HUES48 (cell line): ENCODE results near the gene RBMS3.

ENCODE experiments used
- H3K27ac ChIP-seq: one replicate; pipeline ENCODE4 v1.7.0; 2013; ENCODE audit warnings: low read depth, low read length, inconsistent platforms
- H3K27me3 ChIP-seq: 2 replicates; pipeline ENCODE4 v1.6.1; 2013; ENCODE audit warnings: mild to moderate bottlenecking, low read length; ENCODE audit not compliant: control insufficient read depth, insufficient read depth
- H3K36me3 ChIP-seq: 2 replicates; pipeline ENCODE4 v1.6.1; 2013; ENCODE audit warnings: low read length; ENCODE audit not compliant: control insufficient read depth, insufficient read depth
- H3K4me1 ChIP-seq: 2 replicates; pipeline ENCODE4 v1.6.1; 2013; ENCODE audit warnings: mild to moderate bottlenecking, low read length; ENCODE audit not compliant: control insufficient read depth, insufficient read depth
- H3K4me3 ChIP-seq: 2 replicates; pipeline ENCODE4 v1.5.1; 2013; ENCODE audit warnings: mild to moderate bottlenecking, low read depth, low read length
- H3K9ac ChIP-seq: 2 replicates; pipeline ENCODE4 v1.6.1; 2013; ENCODE audit warnings: mild to moderate bottlenecking, low read depth, low read length, moderate library complexity
- H3K9me3 ChIP-seq: 2 replicates; pipeline ENCODE4 v1.6.1; 2013; ENCODE audit warnings: low read length; ENCODE audit not compliant: control insufficient read depth, insufficient read depth

Gene RBMS3

GRCh38 chr3:29697989-29698388 is 417.1 kb downstream of the RBMS3 start:
- H3K4me3 ChIP-seq = no peak overlapping the region
- H3K9me3 ChIP-seq = peaks cover 2% of the 10 kb centered on the region; the same call in 1 of the 2 replicates
- no peaks in the 10 kb centered on the region for H3K27me3 ChIP-seq
- no peak overlapping the region for H3K27ac ChIP-seq
- no peak overlapping the region for H3K9ac ChIP-seq
- H3K4me1 ChIP-seq = peaks cover 37% of the 10 kb centered on the region
- no peaks in the 10 kb centered on the region for H3K36me3 ChIP-seq

DNA sequence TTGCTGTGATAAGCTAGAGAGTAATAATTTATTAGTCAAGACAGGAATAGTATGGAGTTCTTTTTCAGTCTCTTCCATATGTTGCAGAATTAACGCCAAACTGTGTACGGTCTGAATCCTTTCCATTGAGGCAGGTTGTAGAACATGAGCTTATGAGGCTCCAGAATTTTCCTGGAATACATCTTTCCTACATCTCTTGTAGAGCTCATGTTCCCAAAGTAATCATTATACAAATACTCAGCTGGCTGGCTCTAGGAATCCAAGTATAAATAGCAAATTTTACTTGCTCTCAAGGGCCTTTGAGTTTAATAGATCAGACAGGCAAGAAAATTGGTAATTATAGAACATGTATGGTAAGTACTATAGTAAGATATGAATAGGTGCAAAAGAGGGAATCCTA is 419.4 kb downstream of the RBMS3 start:
- Histone ChIP-seq H3K9ac (no peak overlapping the region), H3K4me1 (peaks cover 14% of the 10 kb centered on the region), H3K27me3 (no peaks in the 10 kb centered on the region), H3K27ac (no peak overlapping the region), H3K9me3 (peaks cover 2% of the 10 kb centered on the region; the same call in 1 of the 2 replicates), H3K4me3 (no peak overlapping the region), H3K36me3 (no peaks in the 10 kb centered on the region)

GRCh38 chr3:29701326-29701983 is 420.6 kb downstream of the RBMS3 start:
- no peaks in the 10 kb centered on the region for H3K27me3 ChIP-seq
- H3K9ac ChIP-seq = no peak overlapping the region
- no peak overlapping the region for H3K27ac ChIP-seq
- peaks cover 2% of the 10 kb centered on the region; the same call in 1 of the 2 replicates for H3K9me3 ChIP-seq
- H3K4me1 ChIP-seq = peaks cover 13% of the 10 kb centered on the region; the same call in 1 of the 2 replicates
- no peaks in the 10 kb centered on the region for H3K36me3 ChIP-seq
- H3K4me3 ChIP-seq = no peak overlapping the region

DNA sequence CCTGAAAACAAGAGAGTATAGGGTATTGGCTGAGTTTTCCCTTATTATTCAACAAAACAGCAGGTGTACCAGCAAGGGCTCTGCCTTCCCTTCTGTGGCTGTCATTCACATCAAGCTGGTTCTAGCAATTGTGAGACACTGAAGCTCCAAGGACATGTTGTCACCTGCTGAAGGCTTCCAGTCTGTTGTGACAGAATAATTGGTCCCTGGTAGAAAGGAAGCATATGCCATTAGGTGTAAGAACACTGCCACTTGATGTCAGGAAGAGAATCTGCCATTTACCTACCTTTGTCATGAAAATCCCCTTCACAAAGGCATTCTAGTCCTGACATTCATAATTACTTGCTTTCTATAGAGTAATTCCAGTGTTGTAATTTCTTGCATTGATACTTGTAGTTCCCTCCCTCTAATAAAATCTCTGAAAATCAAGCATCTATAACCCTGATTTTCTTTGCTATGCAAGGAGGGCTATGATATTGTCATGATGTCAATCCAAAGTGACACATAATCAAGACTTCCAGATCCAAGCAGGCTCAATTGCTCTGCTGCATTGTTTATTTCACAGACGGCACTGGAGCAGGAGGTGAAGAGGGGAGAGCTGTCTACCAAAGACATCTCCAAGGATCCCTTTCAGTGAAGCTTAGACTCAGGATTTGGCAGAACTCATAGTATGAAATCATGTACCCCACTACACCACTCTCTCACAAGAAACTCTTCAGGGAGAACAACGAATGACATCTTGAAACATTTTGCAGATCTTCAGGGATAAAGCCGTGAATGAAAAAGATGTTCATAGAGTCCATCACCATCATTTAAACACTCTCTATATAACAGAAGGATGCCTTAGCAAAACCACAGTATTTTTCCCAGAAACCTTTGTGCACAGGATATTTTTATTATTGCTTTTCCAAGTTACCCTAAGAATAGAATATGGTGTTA is 425.3 kb downstream of the RBMS3 start:
- Histone ChIP-seq H3K4me1 (peaks cover 12% of the 10 kb centered on the region; the same call in 1 of the 2 replicates), H3K36me3 (no peaks in the 10 kb centered on the region), H3K9ac (no peak overlapping the region), H3K27me3 (no peaks in the 10 kb centered on the region), H3K9me3 (peaks cover 2% of the 10 kb centered on the region; the same call in 1 of the 2 replicates), H3K4me3 (no peak overlapping the region), H3K27ac (no peak overlapping the region)

DNA sequence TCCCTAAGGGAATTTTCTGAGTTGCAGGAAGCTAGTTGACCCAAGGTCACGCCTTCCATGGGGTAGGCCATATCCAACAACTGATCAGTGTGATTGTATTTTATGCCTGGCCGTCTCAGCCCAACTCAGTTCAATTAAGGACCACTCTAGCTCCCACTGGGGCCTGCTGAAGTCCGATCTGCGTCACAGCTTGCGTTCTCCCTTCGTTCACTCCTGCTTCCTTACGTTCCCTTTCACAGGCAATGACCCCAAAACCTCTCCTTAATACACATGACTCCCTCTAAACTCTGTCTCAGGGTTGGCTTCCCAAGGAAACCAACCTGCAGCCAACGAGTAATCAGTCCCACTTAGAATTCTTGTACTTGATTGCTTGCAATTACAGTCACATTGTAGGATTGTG is 428.0 kb downstream of the RBMS3 start:
- Histone ChIP-seq H3K9ac (no peak overlapping the region), H3K9me3 (no peaks in the 10 kb centered on the region), H3K27ac (no peak overlapping the region), H3K27me3 (no peaks in the 10 kb centered on the region), H3K36me3 (no peaks in the 10 kb centered on the region), H3K4me3 (no peak overlapping the region), H3K4me1 (peaks cover 12% of the 10 kb centered on the region; the same call in 1 of the 2 replicates)

- H3K27ac ChIP-seq = no peak overlapping the region
Measured at GRCh38 chr3:29711255-29711771, 430.4 kb downstream of the RBMS3 start.

DNA sequence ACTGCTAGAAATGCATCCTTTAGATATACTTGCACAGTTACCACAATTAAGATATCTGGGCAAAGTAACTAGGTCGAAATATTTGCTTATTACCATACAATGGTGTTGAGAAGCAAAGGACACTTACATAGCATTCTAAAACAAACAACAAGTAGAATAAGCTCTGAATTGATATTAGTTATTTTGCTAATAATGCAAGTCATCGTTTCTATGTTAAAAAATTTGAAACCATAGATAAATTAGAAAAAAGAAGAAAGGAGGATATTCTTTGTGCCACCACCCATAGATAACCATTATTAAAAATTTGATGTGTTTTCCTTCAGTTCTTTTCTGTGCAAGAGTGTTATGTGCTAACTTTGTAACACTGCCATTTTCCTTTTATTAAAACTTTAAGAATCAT is 435.3 kb downstream of the RBMS3 start:
- H3K36me3 ChIP-seq = no peaks in the 10 kb centered on the region
- H3K27me3 ChIP-seq = no peaks in the 10 kb centered on the region
- no peak overlapping the region for H3K4me3 ChIP-seq
- no peak overlapping the region for H3K27ac ChIP-seq
- H3K9ac ChIP-seq = no peak overlapping the region
- no peaks in the 10 kb centered on the region for H3K4me1 ChIP-seq
- H3K9me3 ChIP-seq = no peaks in the 10 kb centered on the region

More at GRCh38 chr3:29711255-29711771, 430.4 kb downstream of the RBMS3 start:
- Histone ChIP-seq H3K36me3 (no peaks in the 10 kb centered on the region), H3K9me3 (no peaks in the 10 kb centered on the region), H3K4me1 (peaks cover 4% of the 10 kb centered on the region; the same call in 1 of the 2 replicates), H3K4me3 (no peak overlapping the region), H3K9ac (no peak overlapping the region), H3K27me3 (no peaks in the 10 kb centered on the region)

- H3K27me3 ChIP-seq = no peaks in the 10 kb centered on the region
- no peak overlapping the region for H3K9ac ChIP-seq
- H3K4me3 ChIP-seq = no peak overlapping the region
- H3K36me3 ChIP-seq = no peaks in the 10 kb centered on the region
- no peaks in the 10 kb centered on the region for H3K4me1 ChIP-seq
- no peak overlapping the region for H3K27ac ChIP-seq
- H3K9me3 ChIP-seq = no peaks in the 10 kb centered on the region
Measured at GRCh38 chr3:29718661-29719065, 437.8 kb downstream of the RBMS3 start.

GRCh38 chr3:29720665-29721064 is 439.8 kb downstream of the RBMS3 start:
- no peaks in the 10 kb centered on the region for H3K4me1 ChIP-seq

GRCh38 chr3:29721789-29722188 is 440.9 kb downstream of the RBMS3 start:
- H3K9me3 ChIP-seq = no peaks in the 10 kb centered on the region
- no peaks in the 10 kb centered on the region for H3K4me1 ChIP-seq
- H3K4me3 ChIP-seq = no peak overlapping the region
- H3K27me3 ChIP-seq = no peaks in the 10 kb centered on the region
- H3K27ac ChIP-seq = no peak overlapping the region
- H3K9ac ChIP-seq = no peak overlapping the region
- H3K36me3 ChIP-seq = no peaks in the 10 kb centered on the region

More at GRCh38 chr3:29720665-29721064, 439.8 kb downstream of the RBMS3 start:
- no peak overlapping the region for H3K4me3 ChIP-seq
- no peak overlapping the region for H3K27ac ChIP-seq
- no peaks in the 10 kb centered on the region for H3K36me3 ChIP-seq
- H3K9ac ChIP-seq = no peak overlapping the region
- no peaks in the 10 kb centered on the region for H3K9me3 ChIP-seq
- H3K27me3 ChIP-seq = no peaks in the 10 kb centered on the region

DNA sequence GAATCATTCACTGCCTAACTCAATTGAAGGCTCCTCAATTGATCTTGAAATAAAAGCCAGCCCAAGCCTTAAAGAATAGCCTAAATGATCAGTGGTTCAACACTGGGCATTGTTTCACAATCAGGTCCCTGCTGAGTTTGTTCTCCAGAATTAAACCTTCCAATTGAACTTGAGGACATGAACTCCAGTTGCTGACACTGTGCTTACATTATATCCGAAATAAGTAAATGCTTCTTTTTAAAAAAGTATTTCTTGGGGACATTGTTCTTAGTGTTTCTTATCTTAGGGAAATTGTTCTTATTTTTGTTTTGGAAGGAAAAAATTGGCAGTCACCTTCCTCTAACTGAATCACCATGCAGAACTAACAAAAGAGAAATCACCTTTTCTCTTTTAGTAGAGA is 450.2 kb downstream of the RBMS3 start:
- H3K9ac ChIP-seq = no peak overlapping the region
- H3K4me1 ChIP-seq = no peaks in the 10 kb centered on the region
- H3K9me3 ChIP-seq = no peaks in the 10 kb centered on the region
- H3K27ac ChIP-seq = no peak overlapping the region
- H3K4me3 ChIP-seq = no peak overlapping the region
- H3K27me3 ChIP-seq = no peaks in the 10 kb centered on the region
- H3K36me3 ChIP-seq = no peaks in the 10 kb centered on the region
